ENCODE measurements around the gene DGAT2.
"Not testable (repeated sequence)": the region's sequence is repeated elsewhere in the genome, so short reads cannot be mapped to it uniquely, and the experiment has no call there.

DGAT2 gene

DNA sequence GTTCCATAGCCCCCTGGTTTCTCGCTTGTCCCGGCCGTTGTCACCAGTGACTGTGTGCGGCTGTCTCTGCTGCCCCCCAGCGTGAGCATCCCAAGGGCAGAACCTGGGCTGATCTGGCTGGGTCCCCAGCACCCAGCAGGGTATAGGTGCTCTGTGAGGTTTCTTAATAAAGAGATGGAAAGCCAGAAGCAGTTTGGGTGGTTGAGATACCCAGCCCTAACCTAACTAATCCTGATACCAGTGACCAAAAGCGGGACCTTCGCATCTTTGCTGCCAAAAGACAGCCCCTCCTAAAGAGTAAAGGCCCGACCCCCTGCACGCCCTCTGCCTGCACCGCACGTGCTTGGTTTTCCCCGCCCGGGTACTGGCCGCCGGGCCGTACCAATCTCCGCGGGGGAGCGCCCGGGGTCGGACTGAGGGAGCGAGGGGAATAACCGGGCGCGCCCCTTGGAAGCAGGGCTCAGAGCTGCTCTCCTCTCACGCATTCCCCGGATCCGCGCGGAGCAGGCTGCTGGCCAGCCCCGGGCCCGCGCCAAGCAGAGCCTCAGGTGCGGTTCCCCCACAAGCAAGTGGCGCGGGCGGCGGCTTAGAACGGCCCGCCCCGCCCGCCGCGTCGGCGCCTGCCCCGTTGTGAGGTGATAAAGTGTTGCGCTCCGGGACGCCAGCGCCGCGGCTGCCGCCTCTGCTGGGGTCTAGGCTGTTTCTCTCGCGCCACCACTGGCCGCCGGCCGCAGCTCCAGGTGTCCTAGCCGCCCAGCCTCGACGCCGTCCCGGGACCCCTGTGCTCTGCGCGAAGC is at the start of gene DGAT2:
DGAT2 (plus strand) TSS at position 667 of the 797 bp plus-strand sequence. CDS start 214 bp downstream, outside the sequence.
- DNase-seq (ENCODE audit: low read depth in 3 of 3, low spot score in 1 of 3): peak; percentile 27 to 59 (median 35)

GRCh38 chr11:75719340-75720239 is 49.0 kb upstream of the DGAT2 start:
- DNase-seq (ENCODE audit: low read depth in 3 of 3, low spot score in 1 of 3): no peak

- DNase-seq (ENCODE audit: low read depth in 3 of 3, low spot score in 1 of 3): no peak
Observed at GRCh38 chr11:75720639-75721038, 47.9 kb upstream of the DGAT2 start.

- no peak for DNase-seq (ENCODE audit: low read depth in 3 of 3, low spot score in 1 of 3)
Observed at GRCh38 chr11:75721852-75722668, 46.5 kb upstream of the DGAT2 start.

DNA sequence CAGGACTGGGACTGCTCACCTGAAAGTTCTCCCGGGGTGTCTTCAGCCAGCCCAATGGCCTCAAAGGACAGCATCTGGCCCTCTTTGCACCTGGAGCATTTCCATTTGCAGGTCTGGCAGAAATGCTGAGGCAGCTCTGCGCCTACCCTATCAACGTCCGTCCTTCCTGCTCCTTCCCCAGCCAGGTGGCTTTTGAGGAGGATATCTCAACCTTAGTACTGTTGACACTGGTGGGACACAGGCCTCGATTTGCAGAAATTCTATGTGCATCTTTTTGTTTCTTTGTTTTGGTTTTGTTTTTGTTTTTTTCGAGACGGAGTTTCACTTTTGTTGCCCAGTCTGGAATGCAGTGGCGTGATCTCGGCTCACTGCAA is 45.9 kb upstream of the DGAT2 start:
- no peak for DNase-seq (ENCODE audit: low read depth in 3 of 3, low spot score in 1 of 3)

GRCh38 chr11:75725547-75726320 is 42.8 kb upstream of the DGAT2 start:
- no peak for DNase-seq (ENCODE audit: low read depth in 3 of 3, low spot score in 1 of 3)

DNA sequence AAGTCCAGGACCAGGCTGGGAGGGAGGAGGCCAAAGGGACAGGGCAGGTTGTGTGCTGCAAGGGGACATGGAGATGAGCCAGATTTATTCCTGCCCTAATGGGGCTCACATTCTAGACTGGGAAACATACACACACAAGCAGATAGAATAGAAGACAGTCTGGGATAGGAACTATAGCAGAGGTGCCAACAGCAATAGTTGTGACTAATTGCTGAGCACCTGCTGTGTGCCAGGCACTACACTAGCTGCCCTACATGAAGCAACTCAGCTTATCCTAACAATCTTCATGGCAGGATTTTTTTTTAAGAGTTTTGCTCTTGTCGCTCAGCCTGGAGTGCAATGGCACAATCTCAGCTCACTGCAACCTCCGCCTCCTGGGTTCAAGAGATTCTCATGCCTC is 39.6 kb upstream of the DGAT2 start:
- DNase-seq (ENCODE audit: low read depth in 3 of 3, low spot score in 1 of 3): no peak

- DNase-seq (ENCODE audit: low read depth in 3 of 3, low spot score in 1 of 3): no peak
Observed at GRCh38 chr11:75731095-75731494, 37.5 kb upstream of the DGAT2 start.

GRCh38 chr11:75733071-75733430 is 35.5 kb upstream of the DGAT2 start:
- no peak for DNase-seq (ENCODE audit: low read depth in 3 of 3, low spot score in 1 of 3)

GRCh38 chr11:75733431-75734107 is 35.0 kb upstream of the DGAT2 start:
- no peak for DNase-seq (ENCODE audit: low read depth in 3 of 3, low spot score in 1 of 3)

- no peak for DNase-seq (ENCODE audit: low read depth in 3 of 3, low spot score in 1 of 3)
Observed at GRCh38 chr11:75734491-75735180, 33.9 kb upstream of the DGAT2 start.

DNA sequence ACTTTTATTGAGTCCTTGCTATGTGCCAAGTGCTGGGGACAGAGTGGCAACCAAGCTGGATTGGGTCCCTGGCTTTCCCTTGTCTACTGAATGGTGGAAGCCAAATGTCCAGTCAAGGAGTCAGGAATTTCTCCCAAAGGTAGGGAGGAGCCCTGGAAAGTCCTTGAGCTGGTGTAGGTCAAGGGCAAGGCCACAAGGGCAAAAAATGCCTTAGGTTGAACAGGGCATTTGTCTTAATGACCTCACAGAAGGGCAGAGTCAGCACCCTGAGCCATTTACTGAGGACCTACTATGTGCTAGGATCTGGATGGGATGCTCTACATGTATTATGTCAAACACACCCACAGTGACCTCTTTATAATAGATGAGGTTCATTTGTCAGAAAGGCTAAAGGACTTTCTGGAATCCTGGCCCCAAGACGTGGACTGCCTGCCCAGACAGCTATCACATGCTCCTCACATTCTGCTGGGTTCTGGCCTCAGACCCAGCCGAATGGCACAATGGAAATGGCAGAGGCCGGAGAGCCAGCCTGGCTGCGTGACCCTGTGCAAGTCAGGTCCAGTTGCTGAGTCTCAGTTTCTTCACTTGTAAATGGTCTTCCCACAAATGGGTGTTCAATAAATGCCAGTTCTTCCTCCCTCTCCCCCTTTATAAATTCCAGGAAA is 33.3 kb upstream of the DGAT2 start:
- DNase-seq (ENCODE audit: low read depth in 3 of 3, low spot score in 1 of 3): no peak

- no peak for DNase-seq (ENCODE audit: low read depth in 3 of 3, low spot score in 1 of 3)
Observed at GRCh38 chr11:75737314-75737713, 31.3 kb upstream of the DGAT2 start.

- no peak for DNase-seq (ENCODE audit: low read depth in 3 of 3, low spot score in 1 of 3)
Observed at GRCh38 chr11:75740681-75741080, 27.9 kb upstream of the DGAT2 start.

DNA sequence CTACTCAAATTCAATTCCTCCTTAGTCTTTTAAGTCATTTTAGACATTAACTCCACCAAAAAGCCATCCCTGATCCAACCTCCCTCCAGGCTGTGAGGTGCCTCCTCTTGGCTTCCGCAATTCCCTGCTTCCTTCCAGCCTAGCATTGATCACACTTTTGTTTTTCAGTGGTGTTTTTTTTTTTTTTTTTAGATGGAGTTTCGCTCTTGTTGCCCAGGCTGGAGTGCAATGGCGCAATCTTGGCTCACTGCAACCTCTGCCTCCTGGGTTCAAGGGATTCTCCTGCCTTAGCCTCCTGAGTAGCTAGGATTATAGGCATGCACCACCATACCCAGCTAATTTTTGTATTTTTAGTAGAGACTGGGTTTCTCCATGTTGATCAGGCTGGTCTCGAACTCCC is 25.4 kb upstream of the DGAT2 start:
- not testable (repeated sequence) for DNase-seq (ENCODE audit: low read depth in 3 of 3, low spot score in 1 of 3)

- DNase-seq (ENCODE audit: low read depth in 3 of 3, low spot score in 1 of 3): no peak
Observed at GRCh38 chr11:75743711-75744563, 24.6 kb upstream of the DGAT2 start.

DNA sequence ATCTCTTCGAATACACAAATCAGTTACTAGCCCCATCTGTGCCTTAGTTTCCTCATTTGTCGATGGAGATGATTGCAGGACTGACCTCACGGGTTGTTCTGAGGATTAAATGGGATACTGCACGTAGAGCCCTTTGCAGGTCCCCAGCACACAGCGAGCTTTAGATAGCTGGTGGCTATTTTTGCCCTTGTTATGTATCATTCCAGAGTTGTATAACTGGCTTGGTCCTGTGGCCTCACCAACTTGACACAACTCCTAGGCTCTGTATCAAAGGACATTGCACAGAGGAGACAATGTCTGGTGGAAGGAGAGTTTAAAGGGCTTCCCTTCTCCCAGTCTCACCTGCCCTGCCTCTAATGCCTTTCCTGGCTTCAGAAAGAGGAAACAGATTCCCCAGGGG is 22.8 kb upstream of the DGAT2 start:
- DNase-seq (ENCODE audit: low read depth in 3 of 3, low spot score in 1 of 3): no peak

DNA sequence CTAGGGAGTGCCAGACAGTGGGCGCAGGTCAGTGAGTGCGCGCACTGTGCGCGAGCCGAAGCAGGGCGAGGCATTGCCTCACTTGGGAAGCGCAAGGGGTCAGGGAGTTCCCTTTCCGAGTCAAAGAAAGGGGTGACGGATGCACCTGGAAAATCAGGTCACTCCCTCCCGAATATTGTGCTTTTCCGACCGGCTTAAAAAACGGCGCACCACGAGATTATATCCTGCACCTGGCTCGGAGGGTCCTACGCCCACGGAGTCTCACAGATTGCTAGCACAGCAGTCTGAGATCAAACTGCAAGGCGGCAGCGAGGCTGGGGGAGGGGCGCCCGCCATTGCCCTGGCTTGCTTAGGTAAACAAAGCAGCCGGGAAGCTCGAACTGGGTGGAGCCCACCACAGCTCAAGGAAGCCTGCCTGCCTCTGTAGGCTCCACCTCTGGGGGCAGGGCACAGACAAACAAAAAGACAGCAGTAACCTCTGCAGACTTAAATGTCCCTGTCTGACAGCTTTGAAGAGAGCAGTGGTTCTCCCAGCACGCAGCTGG is 19.8 kb upstream of the DGAT2 start:
- DNase-seq (ENCODE audit: low read depth in 3 of 3, low spot score in 1 of 3): not testable (repeated sequence)

Data from stimulated activated CD4-positive, alpha-beta T cell treated with anti-CD3 and anti-CD28 coated beads, TNF-alpha, amount 100 ng/mL, for 1 hour (primary cell).